Activated naive CD8-positive, alpha-beta T cell treated with anti-CD3 and anti-CD28 coated beads, Interleukin-2, amount 50 U/mL, for 16 hours (primary cell): Measurements from ENCODE around the gene POLG2.

Experiments used
- DNase-seq: peaks from one replicate; pipeline ENCODE4 v3.0.0-alpha.2; 2020; ENCODE audit warnings: low read depth, low spot score

POLG2 gene

GRCh38 chr17:64496786-64497564, at the start of gene POLG2:
TSS of gene POLG2 (minus strand) at chr17:64497054. CDS start at chr17:64496968, 86 bp downstream.
- DNase-seq, result peak; percentile 89

GRCh38 chr17:64544742-64545141, 47.9 kb upstream of the POLG2 start:
- DNase-seq, result no peak

- DNase-seq, result no peak
These were observed 43.4 kb upstream of the POLG2 start for GRCh38 chr17:64540118-64540776.

- DNase-seq, result no peak
These were observed 41.8 kb upstream of the POLG2 start for GRCh38 chr17:64538508-64539130.

- DNase-seq, result no peak
These were observed 40.6 kb upstream of the POLG2 start for GRCh38 chr17:64537488-64537887.

- no peak for DNase-seq
These were observed 40.1 kb upstream of the POLG2 start for GRCh38 chr17:64536913-64537312.

GRCh38 chr17:64535357-64535756, 38.5 kb upstream of the POLG2 start:
- DNase-seq, result no peak

- no peak for DNase-seq
These were observed 37.3 kb upstream of the POLG2 start for GRCh38 chr17:64534187-64534586.

GRCh38 chr17:64533784-64534183, 36.9 kb upstream of the POLG2 start:
- DNase-seq, result no peak

- no peak for DNase-seq
These were observed 35.6 kb upstream of the POLG2 start for GRCh38 chr17:64532409-64532808.

- no peak for DNase-seq
These were observed 35.1 kb upstream of the POLG2 start for GRCh38 chr17:64531955-64532371.

GRCh38 chr17:64529221-64529620, 32.4 kb upstream of the POLG2 start:
- no peak for DNase-seq

GRCh38 chr17:64527914-64528313, 31.1 kb upstream of the POLG2 start:
- no peak for DNase-seq

- DNase-seq, result no peak
These were observed 23.5 kb upstream of the POLG2 start for GRCh38 chr17:64520359-64520758.

GRCh38 chr17:64519601-64520000, 22.7 kb upstream of the POLG2 start:
- DNase-seq, result no peak

- DNase-seq, result no peak
These were observed 19.0 kb upstream of the POLG2 start for GRCh38 chr17:64515829-64516228.

GRCh38 chr17:64515419-64515818, 18.6 kb upstream of the POLG2 start:
- no peak for DNase-seq

- no peak for DNase-seq
These were observed 12.3 kb upstream of the POLG2 start for GRCh38 chr17:64509179-64509578.

GRCh38 chr17:64508683-64509082, 11.8 kb upstream of the POLG2 start:
- no peak for DNase-seq

- no peak for DNase-seq
These were observed 10.5 kb upstream of the POLG2 start for GRCh38 chr17:64507413-64507782.

- peak; percentile 93 for DNase-seq
These were observed 9.9 kb upstream of the POLG2 start, which contains the start of gene CEP95 for GRCh38 chr17:64506576-64507412. TSS of gene CEP95 (plus strand) at chr17:64506977. CDS start at chr17:64507098, 121 bp downstream.

- DNase-seq, result peak; percentile 94
These were observed 9.3 kb upstream of the POLG2 start, which contains the start of gene DDX5 for GRCh38 chr17:64506201-64506575. TSS of gene DDX5 (minus strand) at chr17:64506289. CDS start at chr17:64506119, 170 bp downstream.
